GM19452 (cell line): Measurements from ENCODE around the gene RAD17.
A peak's percentile ranks its signal among the peaks of the same experiment; 100 is the strongest.
"Not testable (repeated sequence)": the region's sequence is repeated elsewhere in the genome, so short reads cannot be mapped to it uniquely, and the experiment has no call there.

ENCODE experiments used
- ATAC-seq: cut with Tn5 transposase; IDR thresholded peaks from one replicate; pipeline ENCODE4 v1.9.1; 2021; ENCODE audit not compliant: unreplicated experiment

Gene RAD17

DNA sequence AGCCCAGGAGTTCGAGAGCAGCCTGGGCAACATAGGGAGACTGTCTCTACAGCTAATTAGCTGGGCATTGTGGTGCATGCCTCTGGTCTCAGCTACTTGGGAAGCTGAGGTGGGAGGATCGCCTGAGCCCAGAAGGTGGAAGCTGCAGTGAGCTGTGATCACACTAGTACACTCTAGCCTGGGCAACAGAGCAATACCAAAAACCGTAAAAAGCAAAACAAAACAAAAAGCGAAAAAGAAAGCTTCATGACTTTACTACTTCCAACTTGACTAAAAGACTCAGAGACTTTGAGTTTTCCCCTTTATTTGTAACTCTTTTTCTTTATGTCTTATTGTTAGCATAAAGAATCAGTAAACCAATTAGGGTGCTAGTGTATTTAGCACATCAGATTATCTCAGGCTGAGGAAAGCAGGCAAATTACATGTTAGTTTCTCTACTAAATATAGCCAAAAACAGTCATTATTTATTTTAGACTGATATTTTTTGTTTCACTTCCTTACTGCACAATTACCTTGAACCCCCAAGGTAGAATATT lies 5.4 kb downstream of the RAD17 start:
- peak; percentile 71 for ATAC-seq

DNA sequence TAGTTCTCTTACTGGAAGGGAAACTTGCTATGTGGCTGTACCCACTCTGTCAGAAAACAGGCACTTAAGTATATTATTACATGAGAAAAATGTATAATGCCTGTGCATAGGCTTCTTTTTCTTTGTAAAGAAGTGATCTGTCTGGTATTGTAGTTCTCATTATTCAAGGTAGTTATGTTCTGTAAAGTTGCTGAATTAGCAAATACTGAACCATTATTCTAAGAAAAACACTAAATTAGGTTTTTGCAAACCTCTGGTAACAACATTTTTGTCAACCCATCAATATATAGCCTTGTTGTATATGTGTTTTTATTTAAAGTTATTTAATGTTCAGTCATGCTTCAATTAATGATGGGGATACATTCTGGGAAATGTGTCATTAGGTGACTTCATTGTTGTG lies 8.8 kb downstream of the RAD17 start:
- ATAC-seq = no peak

DNA sequence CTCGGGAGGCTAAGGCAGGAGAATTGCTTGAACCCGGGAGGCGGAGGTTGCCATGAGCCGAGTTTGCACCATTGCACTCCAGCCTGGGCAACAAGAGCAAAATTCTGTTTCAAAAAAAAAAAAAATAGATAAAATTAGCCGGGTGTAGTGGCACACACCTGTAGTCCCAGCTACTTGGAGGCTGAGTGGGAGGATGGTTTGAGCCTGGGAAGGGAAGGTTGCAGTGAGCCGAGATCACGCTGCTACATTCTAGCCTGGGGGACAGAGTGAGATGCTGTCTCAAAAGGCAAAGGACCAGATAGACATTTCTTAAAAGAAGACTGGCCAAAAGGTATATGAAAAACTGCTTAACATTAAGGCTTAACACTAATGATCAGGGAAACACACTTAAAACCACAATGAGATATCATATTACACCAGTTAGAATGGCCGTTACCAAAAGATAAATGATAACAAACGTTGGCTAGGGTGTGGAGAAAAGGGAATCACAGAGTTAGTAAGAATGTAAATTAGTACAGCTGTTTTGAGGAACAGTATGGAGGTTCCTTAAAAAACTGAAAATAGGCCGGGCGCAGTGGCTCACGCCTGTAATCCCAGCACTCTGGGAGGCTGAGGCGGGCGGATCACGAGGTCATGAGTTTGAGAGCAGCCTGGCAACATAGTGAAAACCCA lies 35.2 kb downstream of the RAD17 start:
- ATAC-seq = no peak

DNA sequence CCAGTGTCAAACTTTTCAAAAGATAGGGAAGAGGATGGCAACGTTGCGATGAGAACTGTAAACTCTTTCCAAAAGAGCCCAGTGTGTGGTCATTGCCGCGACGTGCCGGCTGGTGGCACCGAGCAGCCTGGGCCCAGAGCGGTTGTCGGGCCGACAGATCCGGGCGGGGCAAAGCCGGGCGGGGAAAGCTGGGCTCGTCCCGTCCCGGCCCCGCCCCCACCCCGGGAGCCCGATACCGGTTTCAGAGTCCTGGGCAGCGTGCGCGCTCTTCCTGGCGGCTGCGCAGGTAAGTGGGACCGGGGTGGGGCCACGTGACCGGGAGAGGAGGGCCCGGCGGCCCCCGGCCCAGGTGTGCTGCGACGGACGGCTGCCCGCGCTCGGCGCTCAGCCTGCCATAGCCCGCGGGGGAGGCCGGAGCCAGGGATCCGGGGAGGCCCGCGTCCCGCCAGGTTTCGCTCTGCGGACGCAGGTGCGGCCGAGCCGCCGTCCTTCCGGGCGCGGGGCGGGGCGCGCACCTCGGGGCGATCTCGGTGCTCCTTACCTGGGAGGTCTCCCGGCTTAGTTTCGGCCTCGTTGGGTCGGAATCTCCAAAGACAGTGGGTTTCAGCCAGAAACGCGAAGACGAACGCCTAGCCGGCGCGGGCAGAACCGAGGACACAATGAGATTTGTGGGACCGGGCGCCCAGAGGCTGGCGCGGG lies 45.4 kb downstream of the RAD17 start, which contains the start of gene MARVELD2:
TSS of gene MARVELD2 (plus strand) at position 232 of the 699 bp plus-strand sequence. CDS start 4,270 bp downstream, outside the sequence.
- peak; percentile 74 for ATAC-seq

DNA sequence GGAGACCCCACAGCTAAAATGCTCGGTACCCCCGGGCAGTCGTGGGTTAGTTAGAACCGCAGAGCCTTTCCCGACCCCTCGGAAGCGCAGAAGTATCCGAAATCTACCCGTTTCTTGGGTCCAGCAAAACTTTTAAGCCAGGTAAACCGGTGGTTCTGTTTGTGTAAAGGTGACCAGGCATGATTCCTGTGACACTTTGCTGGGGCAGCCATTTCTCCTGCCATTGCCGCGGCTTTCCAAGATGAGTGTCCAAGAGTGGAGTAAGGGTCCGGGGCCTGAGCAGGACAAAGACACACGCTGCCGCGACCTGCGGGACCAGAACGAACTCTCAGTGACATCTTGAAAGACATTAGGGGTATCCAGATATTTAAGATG lies 46.0 kb downstream of the RAD17 start:
- ATAC-seq = no peak

DNA sequence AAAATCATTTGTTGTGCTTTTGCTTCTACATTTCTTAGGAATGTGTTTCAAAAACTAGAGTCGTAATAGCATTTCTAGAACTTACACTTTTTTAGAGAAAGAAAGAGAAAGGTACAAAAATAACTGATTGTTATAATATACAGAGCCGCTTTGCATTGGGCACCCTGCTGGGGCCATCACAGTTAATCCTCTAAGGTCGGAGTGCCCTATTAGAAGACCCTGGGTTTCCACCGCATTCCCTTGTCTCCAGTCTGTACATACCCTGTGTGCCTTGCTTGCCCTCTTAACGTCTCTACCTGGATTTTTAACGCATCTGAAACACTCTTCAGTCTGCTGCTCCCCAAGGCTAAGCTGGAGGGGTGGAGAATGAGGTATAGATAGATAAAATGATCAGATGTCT lies 46.6 kb downstream of the RAD17 start:
- no peak for ATAC-seq

DNA sequence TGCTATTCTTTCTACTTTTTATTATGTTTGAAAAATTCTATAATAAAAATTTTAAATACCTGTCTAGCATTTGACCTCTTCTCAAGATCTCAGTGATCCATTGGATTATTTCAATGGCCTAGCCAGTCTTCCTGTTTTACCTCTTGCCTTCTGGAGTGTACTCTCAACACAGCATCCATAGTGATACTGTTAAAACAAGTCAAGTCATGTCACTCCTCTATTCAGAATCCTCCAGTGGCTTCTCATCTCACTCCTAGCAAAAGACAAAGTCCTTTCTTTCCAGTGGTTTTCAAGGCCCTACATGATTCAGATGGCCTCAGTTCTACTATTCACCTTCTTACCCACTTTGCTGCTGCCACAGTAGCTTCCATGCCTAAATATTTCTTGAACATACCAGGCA lies 47.1 kb downstream of the RAD17 start:
- ATAC-seq = no peak

DNA sequence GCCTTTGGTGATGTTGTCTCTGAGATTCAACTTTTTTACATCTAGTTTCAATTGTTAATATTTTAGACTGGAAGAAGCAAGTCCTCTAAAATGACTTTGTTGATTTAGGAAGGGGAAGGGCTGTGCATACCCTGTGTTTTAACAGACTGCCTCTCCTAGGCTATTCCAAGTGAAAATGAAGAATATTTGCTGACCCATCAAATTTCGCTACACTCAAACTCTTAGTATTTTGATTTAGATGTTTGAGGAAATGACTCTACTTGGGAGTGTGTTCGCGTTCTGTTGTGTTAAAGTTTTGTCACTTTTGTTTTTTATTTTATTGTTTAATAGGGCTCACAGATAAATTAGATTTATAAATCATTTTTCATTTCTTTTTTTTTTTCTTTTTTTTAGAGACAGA lies 48.9 kb downstream of the RAD17 start:
- ATAC-seq = no peak

DNA sequence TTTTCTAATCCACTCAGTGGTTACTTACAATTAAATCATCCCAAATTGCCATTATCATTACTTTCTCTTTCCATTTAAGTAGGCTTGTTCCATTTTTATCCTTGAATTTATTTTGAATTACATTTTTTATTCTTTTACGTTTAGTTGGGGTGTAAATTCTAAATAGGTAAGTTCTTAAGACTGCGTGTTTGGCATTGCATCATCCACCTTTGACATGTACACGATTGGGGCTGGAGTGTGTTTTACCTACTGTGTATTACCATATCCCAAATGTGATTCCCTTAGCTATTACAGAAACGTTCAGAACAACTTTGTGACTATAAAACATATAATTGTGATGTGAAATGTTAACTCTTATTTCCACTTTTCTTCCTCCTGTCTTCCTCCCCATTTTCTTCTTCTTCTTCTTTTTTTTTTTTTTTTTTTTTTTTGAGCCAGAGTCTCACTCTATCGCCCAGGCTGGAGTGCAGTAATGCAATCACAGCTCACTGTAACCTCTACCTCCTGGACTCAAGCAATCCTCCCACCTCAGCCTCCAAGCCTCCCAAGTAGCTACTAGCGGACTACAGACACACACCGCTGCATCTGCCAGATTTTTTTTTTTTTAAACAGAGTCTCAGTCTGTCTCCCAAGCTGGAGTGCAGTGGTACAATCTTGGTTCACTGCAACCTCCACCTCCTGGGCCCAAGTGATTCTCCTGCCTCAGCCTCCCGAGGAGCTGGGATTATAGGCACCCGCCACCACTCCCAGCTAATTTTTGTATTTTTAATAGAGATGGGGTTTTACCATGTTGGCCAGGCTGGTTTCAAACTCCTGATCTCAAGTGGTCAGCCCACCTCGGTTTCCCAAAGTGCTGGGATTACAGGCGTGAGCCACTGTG lies 62.0 kb downstream of the RAD17 start:
- no peak for ATAC-seq

DNA sequence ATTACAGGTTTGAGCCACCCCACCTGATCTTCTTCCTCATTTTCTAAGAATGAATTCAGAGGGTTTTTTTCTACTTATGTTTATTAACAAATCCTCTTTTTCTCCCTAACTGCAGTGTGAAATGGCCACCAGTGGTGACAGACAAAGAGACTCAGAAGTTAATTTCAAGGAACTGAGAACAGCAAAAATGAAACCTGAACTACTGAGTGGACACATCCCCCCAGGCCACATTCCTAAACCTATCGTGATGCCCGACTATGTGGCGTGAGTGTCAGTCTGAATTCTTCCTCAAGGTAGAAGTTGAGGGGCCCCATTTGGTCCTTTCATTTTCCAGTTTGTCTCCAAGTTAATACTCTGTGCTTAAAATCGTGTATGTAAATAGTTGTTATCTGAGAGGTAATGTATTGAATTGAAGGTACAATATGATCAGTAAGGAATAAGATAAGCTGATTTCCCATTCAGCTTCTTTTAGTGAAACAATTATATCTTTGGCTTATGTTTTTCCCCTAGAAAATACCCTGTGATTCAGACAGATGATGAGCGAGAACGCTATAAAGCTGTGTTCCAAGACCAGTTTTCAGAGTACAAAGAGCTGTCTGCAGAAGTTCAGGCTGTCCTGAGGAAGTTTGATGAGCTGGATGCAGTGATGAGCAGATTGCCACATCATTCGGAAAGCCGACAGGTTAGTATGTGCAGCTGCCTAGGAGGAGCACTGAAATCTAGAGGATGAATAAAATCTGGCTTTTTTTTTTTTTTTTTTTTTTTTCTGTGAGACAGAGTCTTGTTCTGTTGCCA lies 63.0 kb downstream of the RAD17 start:
- ATAC-seq = peak; percentile 68

DNA sequence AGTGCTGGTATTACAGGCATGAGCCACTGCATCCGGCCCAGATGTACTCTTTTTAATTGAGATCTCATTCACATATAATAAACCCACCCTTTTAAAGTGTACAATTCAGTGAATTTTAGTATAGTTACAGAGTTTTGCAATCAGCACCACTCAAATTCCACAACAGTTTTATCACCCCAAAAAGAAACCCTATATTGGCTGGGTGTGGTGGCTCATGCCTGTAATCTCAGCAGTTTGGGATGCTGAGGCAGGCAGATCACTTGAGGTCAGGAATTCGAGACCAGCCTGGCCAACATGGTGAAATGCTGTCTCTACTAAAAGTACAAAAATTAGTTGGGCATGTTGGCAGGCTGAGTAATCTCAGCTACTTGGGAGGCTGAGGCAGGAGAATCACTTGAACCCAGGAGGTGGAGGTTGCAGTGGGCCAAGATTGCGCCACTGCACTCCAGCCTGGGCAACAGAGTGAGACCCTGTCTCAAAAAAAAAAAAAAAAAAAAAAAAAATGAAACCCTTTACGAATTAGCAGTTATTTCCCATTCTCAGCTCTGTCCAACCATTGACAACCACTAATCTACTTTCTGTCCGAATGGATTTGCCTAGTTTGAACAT lies 65.8 kb downstream of the RAD17 start:
- not testable (repeated sequence) for ATAC-seq

DNA sequence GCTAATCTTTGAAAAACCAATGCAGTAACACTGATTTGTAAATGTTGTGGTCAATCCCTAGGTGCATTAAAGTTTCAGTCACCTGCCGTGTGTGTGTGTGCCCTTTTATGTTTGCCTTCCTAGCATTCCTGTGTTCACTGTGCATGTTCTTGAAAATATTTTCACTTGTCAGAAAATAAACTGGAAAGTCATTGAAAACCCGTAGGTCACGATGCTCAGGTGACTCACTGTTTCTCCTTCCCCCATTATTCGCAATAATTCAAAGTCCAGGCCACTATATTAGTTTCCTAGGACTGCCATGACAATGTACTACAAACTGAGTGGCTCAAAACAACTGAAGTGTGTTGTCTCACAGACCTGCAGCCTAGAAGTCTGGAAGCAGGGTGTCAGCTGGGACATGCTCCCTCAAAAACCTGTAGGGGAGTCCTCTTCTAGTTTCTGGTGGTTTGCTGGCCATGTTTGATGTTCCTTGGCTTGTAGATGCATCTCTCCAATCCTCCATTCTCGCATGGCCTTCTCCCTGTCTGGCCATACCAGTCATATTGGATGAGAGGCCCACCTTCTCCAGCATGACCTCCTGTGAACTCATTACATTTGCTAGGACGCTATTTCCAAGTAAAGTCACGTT lies 74.6 kb downstream of the RAD17 start:
- ATAC-seq = no peak

DNA sequence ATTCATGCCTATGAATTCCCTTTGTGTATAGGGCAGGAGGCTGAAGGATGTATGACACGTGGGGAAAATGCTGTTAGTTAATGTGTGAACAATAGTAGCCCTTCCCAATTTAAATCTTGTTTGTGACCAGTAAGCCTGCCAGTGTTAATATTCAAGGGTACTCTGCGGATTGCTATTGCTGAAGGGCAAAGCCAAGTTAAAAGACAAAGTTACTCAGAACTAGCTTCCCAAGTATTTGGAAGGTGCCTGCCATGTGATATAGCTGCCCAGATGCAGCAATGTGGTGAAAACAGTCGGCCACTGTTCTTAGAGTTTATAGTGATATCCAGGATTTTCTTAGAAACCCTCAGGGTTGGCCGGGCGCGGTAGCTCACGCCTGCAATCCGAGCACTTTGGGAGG lies 79.9 kb downstream of the RAD17 start:
- no peak for ATAC-seq

DNA sequence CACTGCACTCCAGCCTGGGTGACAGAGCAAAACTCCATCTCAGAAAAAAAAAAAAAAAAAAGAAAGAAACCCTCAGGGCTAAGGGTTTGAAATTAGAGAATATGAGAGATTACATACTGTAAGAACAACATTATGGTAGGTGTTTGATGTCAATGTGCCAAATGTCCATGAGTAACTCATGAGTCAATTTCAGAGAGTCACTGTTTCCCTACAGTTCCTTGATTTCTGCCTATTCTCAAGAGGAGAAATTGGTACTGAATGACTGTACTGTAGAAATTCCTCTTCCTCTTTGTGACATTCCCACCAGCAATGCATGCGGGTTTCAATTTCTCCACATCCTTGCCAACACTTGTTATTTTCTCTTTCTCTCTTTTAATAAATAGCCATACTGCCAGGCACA lies 80.5 kb downstream of the RAD17 start:
- no peak for ATAC-seq

DNA sequence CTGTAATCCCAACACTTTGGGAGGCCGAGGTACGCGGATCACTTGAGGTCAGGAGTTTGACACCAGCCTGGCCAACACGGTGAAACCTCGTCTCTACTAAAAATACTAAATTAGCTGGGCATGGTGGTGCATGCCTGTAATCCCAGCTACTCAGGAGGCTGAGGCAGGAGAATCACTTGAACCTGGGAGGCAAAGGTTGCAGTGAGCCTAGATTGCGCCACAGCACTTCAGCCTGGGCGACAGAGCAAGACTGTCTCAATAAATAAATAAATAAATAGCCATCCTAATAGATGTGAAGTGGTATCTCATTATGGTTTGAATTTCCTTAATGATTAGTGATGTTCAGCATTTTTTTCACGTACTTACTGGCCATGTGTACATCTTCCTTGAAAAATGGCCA lies 80.9 kb downstream of the RAD17 start:
- ATAC-seq = not testable (repeated sequence)

DNA sequence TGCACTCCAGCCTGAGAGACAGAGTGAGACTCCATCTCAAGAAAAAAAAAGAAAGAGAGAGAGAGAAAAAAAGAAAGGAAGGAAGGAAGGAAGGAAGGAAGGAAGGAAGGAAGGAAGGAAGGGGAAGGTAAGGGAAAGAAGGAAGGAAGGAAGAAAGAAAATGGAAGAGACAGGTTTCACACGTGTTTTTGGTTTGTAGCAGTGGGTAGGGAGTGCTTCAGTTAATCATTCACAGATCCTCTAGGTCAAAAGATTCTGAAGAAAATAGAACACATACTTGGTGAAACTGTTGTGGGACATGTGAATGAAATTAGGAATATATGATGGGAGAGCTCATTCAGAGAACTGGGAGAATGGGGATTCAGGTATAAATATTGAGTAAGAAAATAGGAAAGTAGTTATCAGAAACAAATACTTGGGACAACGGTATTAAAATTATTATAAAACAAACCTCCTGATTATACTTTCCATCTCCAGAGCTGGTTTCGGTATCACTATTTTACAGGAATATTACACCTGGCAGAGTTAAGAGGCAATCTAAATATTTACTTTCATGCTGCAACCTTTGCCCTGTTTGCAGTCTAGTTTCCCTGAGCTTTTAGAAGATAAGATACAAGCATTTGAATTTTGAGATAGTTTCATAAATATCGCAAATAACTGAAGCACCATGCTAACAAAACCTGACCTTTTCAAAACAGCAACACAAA lies 82.5 kb downstream of the RAD17 start:
- ATAC-seq = no peak

DNA sequence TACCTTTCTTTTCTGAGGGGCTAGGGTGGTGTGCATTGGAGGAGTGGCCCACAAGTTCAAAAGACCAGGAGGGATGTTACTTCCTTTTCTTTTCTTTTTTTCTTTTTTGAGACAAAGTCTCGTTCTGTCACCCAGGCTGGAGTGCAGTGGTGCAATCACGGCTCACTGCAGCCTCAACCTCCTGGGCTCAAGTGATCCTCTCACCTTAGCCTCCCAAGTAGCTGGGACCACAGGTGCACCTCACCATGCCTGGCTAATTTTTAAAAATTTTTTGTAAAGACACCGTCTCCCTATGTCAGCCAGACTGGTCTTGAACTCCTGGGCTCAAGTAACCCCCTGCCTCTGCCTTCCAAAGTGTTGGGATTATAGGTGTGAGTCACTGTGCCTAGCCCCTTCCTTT lies 83.9 kb downstream of the RAD17 start:
- not testable (repeated sequence) for ATAC-seq

DNA sequence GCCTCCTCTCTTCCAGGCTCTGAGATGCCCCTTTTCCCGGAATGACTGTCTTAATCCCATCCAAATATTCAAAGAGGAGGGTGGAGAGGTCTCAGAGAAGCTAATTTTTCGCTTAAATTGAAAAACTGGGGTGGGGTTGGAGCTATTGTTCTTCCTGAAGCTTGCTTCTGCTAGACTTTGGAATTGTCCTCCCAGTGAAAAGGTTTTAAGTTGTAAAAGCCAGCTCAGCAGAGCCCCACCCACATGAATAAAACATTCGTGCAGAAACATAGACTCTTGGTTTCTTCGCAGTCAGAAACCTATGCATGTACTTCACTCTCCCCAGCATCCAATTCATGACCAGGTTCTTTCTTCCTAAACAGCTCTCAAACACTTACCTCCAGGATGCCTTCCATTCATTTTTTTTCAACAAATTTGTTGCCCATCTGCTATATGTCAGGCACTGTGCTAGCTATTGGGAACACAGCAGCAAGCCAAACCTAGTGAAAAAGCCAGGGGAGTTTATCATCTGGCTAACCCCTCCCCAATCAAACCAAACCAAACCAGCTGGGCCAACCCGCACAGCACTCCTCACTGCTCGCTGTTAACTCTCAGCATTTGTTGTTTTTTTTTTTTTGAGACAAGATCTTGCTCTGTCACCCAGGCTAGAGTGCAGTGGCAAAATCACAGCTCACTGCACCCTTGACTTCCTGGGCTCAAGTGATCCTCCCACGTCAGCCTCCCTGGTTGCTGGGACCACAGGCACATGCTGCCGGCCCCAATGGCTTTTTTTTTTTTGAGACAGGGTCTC lies 85.0 kb downstream of the RAD17 start:
- ATAC-seq = no peak
